Transverse colon (tissue), 4 donors: ENCODE results near the gene PPP2R5B. TPM values are rescaled to one million over a fixed set of nuclear protein-coding genes. Genes with fewer than 3 reads are reported as not detected.

Source experiments
- DNase-seq: peaks from one replicate; pipeline ENCODE4 v3.0.0-alpha.2; 2019
- H3K27ac ChIP-seq, 4 donors: fragments of 200-600 bp; sonication (generic); 2 replicates each; pipeline ENCODE4 v1.5.1; 2016 to 2018; ENCODE audit warnings: inconsistent platforms in 4 of 4
- H3K27me3 ChIP-seq: fragments of 200-600 bp; sonication (generic); 2 replicates; pipeline ENCODE4 v1.5.1; 2017; ENCODE audit warnings: inconsistent platforms
- H3K36me3 ChIP-seq, 4 donors: fragments of 200-600 bp; sonication (generic); 2 replicates each; pipeline ENCODE4 v1.5.1; 2017 to 2019; ENCODE audit warnings: inconsistent platforms in 4 of 4
- H3K4me1 ChIP-seq, 4 donors: fragments of 200-600 bp; sonication (generic); 2 replicates each; pipeline ENCODE4 v1.5.1; 2017 to 2020; ENCODE audit warnings: inconsistent platforms in 4 of 4
- H3K4me3 ChIP-seq, 4 donors: fragments of 200-600 bp; sonication (generic); 1 replicate in 1 of 4; 2 replicates in 3 of 4; pipeline versions ENCODE4 v1.5.1 to v1.6.1; 2017 to 2019; ENCODE audit warnings: inconsistent platforms in 4 of 4
- H3K9me3 ChIP-seq, 2 donors: fragments of 200-600 bp; sonication (generic); 2 replicates each; pipeline ENCODE4 v1.5.1; 2017 to 2019; ENCODE audit warnings: inconsistent platforms in 2 of 2
- EP300 ChIP-seq: sonication (generic); formaldehyde crosslinking; IDR thresholded peaks from one replicate; pipeline ENCODE4 v1.6.1; 2017; ENCODE audit warnings: antibody characterized with exemption, low read depth
- POLR2A ChIP-seq: fragments of 450-650 bp; IDR thresholded peaks from one replicate; pipeline ENCODE4 v1.6.1; 2016; ENCODE audit warnings: antibody characterized with exemption, mild to moderate bottlenecking, moderate library complexity
- POLR2AphosphoS5 ChIP-seq, 3 donors: sonication (generic); formaldehyde crosslinking; IDR thresholded peaks; one replicate each; pipeline ENCODE4 v1.6.1; 2016; ENCODE audit warnings: antibody characterized with exemption in 3 of 3
- WGBS, 2 donors: methylation state at CpG; one replicate each; pipeline ENCODE4 v1.1.5; 2018; ENCODE audit warnings: low coverage in 1 of 2; 5-methylcytosine and 5-hydroxymethylcytosine counted together
- in situ Hi-C, 4 donors: fragments of 200-750 bp; cut with MboI; loops; one replicate each; pipeline versions ENCODE4 v1.15.0 to v1.15.1; 2017; ENCODE audit warnings: low sequenced_read_pairs in 3 of 4, low pct_ligation_motif_present in 1 of 4, low pct_unique_long_range_greater_than_20kb in 1 of 4
- intact Hi-C: fragments of 100-400 bp; cut with DNase I; formaldehyde crosslinking; loops from one replicate; pipeline ENCODE4 v1.15.1; 2023; ENCODE audit warnings: low total_unique reads
- total RNA-seq, 4 donors: library from RNA; depleted of rRNA; stranded (reverse); fragments of >200 nt; gene quantifications; one replicate each; pipeline ENCODE4 v1.1.0, GENCODE V29; 2016
- TF ChIP-seq, protein P1 (sequence below), 5 experiments: fragments of 200-600 bp in 3 of 5; fragments of 450-650 bp in 2 of 5; sonication (generic) in 3 of 5; IDR thresholded peaks; 1 replicate in 2 of 5; 2 replicates in 3 of 5; pipeline ENCODE4 v1.5.1; 2016 to 2017; ENCODE audit warnings: antibody characterized with exemption in 5 of 5, inconsistent platforms in 3 of 5, mild to moderate bottlenecking in 2 of 5, moderate library complexity in 1 of 5

The PPP2R5B gene
- total RNA-seq, 4 donors from 2014 or later, result 16.7 to 38.1 (median 26.8) TPM

DNA sequence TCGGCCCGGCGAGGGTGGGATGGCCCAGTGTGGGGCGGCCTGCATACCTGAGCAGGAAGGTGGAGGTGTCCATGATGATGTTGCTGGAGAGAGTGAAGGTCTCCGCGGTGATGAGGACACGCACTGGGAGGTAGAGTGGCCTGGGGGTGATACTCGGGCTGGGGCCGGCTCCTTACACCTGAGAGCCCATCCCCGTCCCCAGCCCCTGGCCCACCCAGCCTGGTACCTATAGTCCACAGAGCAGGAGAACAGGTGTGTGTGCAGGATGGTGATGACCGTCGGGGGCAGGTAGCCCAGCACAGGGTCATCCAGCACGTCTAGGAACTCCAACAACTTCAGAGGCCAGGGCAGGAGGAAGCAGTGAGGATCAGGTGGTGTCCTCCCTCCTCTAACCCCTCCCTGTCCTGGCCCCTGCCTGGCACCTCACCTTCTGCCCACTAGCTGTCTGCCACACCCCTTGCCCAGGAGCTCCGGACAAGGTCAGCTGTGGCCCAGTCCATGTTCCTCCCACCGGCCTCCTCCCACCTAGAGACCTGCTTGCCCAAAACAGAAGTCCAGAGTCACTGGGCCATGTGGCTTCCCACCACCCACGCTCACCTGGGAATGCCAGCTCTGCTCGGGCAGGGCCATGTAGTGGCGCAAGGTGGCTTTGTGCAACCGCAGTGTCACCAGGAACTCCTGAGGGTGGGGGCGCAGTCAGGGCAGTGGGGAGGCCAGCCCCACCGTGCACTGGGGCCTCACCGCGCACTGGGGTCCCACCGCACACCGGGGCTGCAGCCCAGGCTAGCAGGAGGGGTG is 18.8 kb upstream of the PPP2R5B start:
- whole genome bisulfite sequencing, 2 donors, result 95% methylated on average over 25 of the region's 25 CpGs; no CpG with 5 or more reads in 1 of the 2 donors
- intact Hi-C loops, result no loop called here
- TF ChIP-seq, protein P1, sequence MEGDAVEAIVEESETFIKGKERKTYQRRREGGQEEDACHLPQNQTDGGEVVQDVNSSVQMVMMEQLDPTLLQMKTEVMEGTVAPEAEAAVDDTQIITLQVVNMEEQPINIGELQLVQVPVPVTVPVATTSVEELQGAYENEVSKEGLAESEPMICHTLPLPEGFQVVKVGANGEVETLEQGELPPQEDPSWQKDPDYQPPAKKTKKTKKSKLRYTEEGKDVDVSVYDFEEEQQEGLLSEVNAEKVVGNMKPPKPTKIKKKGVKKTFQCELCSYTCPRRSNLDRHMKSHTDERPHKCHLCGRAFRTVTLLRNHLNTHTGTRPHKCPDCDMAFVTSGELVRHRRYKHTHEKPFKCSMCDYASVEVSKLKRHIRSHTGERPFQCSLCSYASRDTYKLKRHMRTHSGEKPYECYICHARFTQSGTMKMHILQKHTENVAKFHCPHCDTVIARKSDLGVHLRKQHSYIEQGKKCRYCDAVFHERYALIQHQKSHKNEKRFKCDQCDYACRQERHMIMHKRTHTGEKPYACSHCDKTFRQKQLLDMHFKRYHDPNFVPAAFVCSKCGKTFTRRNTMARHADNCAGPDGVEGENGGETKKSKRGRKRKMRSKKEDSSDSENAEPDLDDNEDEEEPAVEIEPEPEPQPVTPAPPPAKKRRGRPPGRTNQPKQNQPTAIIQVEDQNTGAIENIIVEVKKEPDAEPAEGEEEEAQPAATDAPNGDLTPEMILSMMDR (IDR thresholded peaks at IDR 0.05), result no peak
- TF ChIP-seq POLR2AphosphoS5 (IDR thresholded peaks at IDR 0.05) (no peak), POLR2A (no peak), EP300 (no peak)
- Histone ChIP-seq H3K27ac (no peak overlapping the region), H3K36me3 (peaks cover 0 to 67% (median 23%) of the 10 kb centered on the region in 4 donors), H3K4me1 (no peaks in the 10 kb centered on the region), H3K4me3 (no peak overlapping the region), H3K9me3 (no peaks in the 10 kb centered on the region), H3K27me3 (no peaks in the 10 kb centered on the region)
- in situ Hi-C loops, result no loop called here
- DNase-seq, result no peak

DNA sequence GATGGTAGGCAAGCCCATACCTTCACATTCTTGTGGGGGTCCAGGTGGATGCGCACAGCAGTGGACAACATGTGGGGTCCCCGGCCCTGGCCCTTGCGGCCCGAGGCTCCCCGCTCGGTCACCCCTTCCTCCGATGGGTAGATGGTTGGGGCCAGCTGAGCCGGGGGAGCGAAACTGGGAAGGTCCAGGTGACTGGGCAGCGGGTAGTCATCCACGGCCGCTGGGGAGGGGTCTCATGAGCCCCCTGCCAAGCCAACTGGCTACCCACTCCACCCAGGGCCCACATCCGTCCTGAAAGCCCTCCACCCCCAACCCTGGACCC is 18.2 kb upstream of the PPP2R5B start:
- DNase-seq, result no peak
- 96% methylated on average over 13 of the region's 13 CpGs; no CpG with 5 or more reads in 1 of the 2 donors for WGBS, 2 donors
- in situ Hi-C loops, result no loop called here
- TF ChIP-seq, protein P1 (IDR thresholded peaks at IDR 0.05), result no peak
- TF ChIP-seq POLR2AphosphoS5 (IDR thresholded peaks at IDR 0.05) (no peak), EP300 (no peak), POLR2A (no peak)
- Histone ChIP-seq H3K4me3 (no peak overlapping the region), H3K4me1 (no peaks in the 10 kb centered on the region), H3K9me3 (no peaks in the 10 kb centered on the region), H3K36me3 (peaks cover 0 to 73% (median 22%) of the 10 kb centered on the region in 4 donors), H3K27ac (no peak overlapping the region), H3K27me3 (no peaks in the 10 kb centered on the region)
- intact Hi-C loops, result no loop called here

DNA sequence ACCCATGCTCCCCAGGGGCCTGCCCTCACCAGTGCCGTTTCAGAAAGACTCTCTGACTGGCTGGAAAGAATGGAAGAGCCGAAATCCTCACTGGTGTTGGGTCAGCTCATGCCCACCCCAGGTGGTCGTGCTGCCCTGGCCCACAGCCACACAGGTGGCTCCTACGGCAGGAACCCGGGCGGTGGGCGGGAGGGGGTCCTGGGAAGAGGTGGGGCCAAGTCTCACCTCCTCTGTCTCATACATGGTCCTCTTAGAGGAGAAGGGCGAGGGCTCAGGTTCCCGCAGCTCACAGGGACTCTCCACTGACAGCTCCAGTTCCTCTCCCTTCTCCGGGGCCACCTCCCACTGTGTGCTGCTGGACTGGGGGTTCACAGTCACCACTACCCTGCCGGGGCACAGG is 15.7 kb upstream of the PPP2R5B start:
- no peaks in the 10 kb centered on the region for H3K27me3 ChIP-seq
- in situ Hi-C loops (no loop called here), intact Hi-C loops (no loop called here)
- H3K4me1 ChIP-seq, result no peaks in the 10 kb centered on the region
- H3K4me3 ChIP-seq, result no peak overlapping the region
- no peaks in the 10 kb centered on the region for H3K9me3 ChIP-seq
- DNase-seq, result no peak
- H3K27ac ChIP-seq, result no peak overlapping the region
- TF ChIP-seq POLR2A (no peak), POLR2AphosphoS5 (IDR thresholded peaks at IDR 0.05) (no peak), EP300 (no peak)
- TF ChIP-seq, protein P1 (IDR thresholded peaks at IDR 0.05), result no peak
- peaks cover 0 to 71% (median 25%) of the 10 kb centered on the region in 4 donors for H3K36me3 ChIP-seq
- 94% methylated on average over 11 of the region's 11 CpGs; no CpG with 5 or more reads in 1 of the 2 donors for WGBS, 2 donors

DNA sequence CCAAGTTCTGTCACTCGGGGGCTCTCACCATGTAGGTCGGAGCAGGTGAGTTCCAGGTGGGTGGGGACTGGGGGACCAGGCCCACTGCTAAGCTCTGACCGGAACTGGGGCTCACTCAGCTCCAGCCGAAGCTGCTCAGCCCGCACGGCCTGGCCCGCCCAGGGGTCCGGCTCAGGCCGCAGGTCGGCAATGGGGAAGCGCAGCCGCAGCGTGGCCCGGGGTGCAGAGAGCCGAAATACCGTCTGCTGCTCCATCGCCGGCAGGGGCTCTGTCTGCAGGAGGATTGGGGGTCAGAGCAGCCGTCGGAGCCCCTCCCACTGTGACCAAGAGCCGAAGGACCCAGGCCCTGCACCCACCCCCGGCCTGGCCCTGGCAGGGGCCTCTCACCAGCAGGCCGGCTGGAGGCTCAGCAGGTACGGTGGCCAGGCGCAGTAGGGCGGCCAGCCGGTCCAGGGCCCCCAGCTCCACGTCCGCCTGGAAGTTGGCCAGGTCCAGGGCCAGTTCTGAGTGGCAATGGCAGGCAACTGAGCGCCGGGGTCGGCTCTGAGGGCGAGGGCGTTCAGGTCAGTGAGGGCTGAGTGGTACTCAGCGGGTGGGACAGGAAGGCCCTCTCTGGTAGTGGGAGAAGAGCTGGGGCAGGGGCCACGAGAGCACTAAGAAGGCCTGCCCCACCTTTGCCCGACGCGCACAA is 14.7 kb upstream of the PPP2R5B start:
- Histone ChIP-seq H3K27me3 (no peaks in the 10 kb centered on the region), H3K4me1 (no peaks in the 10 kb centered on the region), H3K9me3 (no peaks in the 10 kb centered on the region), H3K36me3 (peaks cover 0 to 68% (median 28%) of the 10 kb centered on the region in 4 donors), H3K4me3 (no peak overlapping the region), H3K27ac (no peak overlapping the region)
- TF ChIP-seq EP300, result no peak
- DNase-seq, result no peak
- in situ Hi-C loops, result no loop called here
- intact Hi-C loops, result no loop called here
- WGBS, 2 donors, result 58 to 95% methylated on average over 2 to 29 of the region's 39 CpGs
